Fibroblast of the aortic adventitia (primary cell): Measurements from ENCODE around the gene TMCO4. TPM values are rescaled to one million over a fixed set of nuclear protein-coding genes. Genes with fewer than 3 reads are reported as not detected.
A peak's percentile ranks its signal among the peaks of the same experiment; 100 is the strongest.
"Not testable (repeated sequence)": the region's sequence is repeated elsewhere in the genome, so short reads cannot be mapped to it uniquely, and the experiment has no call there.

Experiments used
- DNase-seq: peaks from one replicate; pipeline ENCODE4 v3.0.0-alpha.2; 2010; ENCODE audit warnings: low read depth
- H3K4me3 ChIP-seq: 2 replicates; pipeline ENCODE4 v1.5.1; 2011; ENCODE audit warnings: low read depth, mild to moderate bottlenecking, control low read depth, low read length, moderate library complexity
- CTCF ChIP-seq: IDR thresholded peaks from 2 replicates; pipeline ENCODE4 v1.5.1; 2011; ENCODE audit warnings: mild to moderate bottlenecking, low read length, control low read depth, inconsistent platforms; ENCODE audit not compliant: insufficient read depth
- total RNA-seq: library from RNA; depleted of rRNA; stranded (reverse); fragments of >200 nt; gene quantifications from 2 replicates; pipeline ENCODE4 v1.2.3, GENCODE V29; 2012; ENCODE audit warnings: low replicate concordance

Gene TMCO4
- total RNA-seq, 1 donor: 30.9 TPM

- no peak for DNase-seq
- no peak for TF ChIP-seq CTCF
- no peak overlapping the region for H3K4me3 ChIP-seq
Observed at GRCh38 chr1:19792237-19793002, 7.3 kb downstream of the TMCO4 start.

- peak; percentile 30 for DNase-seq
- not testable (repeated sequence) for H3K4me3 ChIP-seq
Observed at GRCh38 chr1:19790061-19790975, 9.4 kb downstream of the TMCO4 start.

GRCh38 chr1:19786988-19787423 is 12.7 kb downstream of the TMCO4 start:
- H3K4me3 ChIP-seq: no peak overlapping the region
- no peak for TF ChIP-seq CTCF
- no peak for DNase-seq

GRCh38 chr1:19785660-19786059 is 14.1 kb downstream of the TMCO4 start:
- no peak for TF ChIP-seq CTCF
- no peak for DNase-seq
- H3K4me3 ChIP-seq: no peak overlapping the region

- no peak for TF ChIP-seq CTCF
- no peak for DNase-seq
Observed at GRCh38 chr1:19780267-19780877, 19.3 kb downstream of the TMCO4 start.

GRCh38 chr1:19776933-19777332 is 22.8 kb downstream of the TMCO4 start:
- no peak for TF ChIP-seq CTCF

More at GRCh38 chr1:19780267-19780877, 19.3 kb downstream of the TMCO4 start:
- H3K4me3 ChIP-seq: no peak overlapping the region

GRCh38 chr1:19776287-19776686 is 23.4 kb downstream of the TMCO4 start:
- TF ChIP-seq CTCF: no peak
- no peak for DNase-seq
- H3K4me3 ChIP-seq: no peak overlapping the region

More at GRCh38 chr1:19776933-19777332, 22.8 kb downstream of the TMCO4 start:
- H3K4me3 ChIP-seq: no peak overlapping the region
- no peak for DNase-seq
